ENCODE measurements around the gene FER.

FER gene

GRCh38 chr5:109246395-109246794 lies 498.7 kb downstream of the FER start:
- Histone ChIP-seq H3K4me1 (ENCODE audit: control insufficient read depth, low read length) (no peaks in the 10 kb centered on the region), H3K4me3 (ENCODE audit: low read length) (no peak overlapping the region), H3K27me3 (ENCODE audit: control insufficient read depth, low read length) (no peaks in the 10 kb centered on the region), H3K9me3 (ENCODE audit: control insufficient read depth, insufficient read depth, low read length) (peaks cover 13% of the 10 kb centered on the region), H4K20me1 (ENCODE audit: control insufficient read depth, insufficient read depth, low read depth, low read length) (no peaks in the 10 kb centered on the region), H3K27ac (ENCODE audit: low read depth, low read length) (no peak overlapping the region), H3K4me2 (ENCODE audit: low read length) (no peak overlapping the region), H3K79me2 (ENCODE audit: control insufficient read depth, low read length) (no peaks in the 10 kb centered on the region), H3K36me3 (ENCODE audit: control insufficient read depth, low read length) (no peaks in the 10 kb centered on the region), H3K9me2 (replicated peaks; ENCODE audit: control insufficient read depth, low read length) (no peaks in the 10 kb centered on the region), H3F3A (ENCODE audit: control insufficient read depth, insufficient read depth) (no peaks in the 10 kb centered on the region)
- TF ChIP-seq CTCF (IDR thresholded peaks at IDR 0.05; ENCODE audit: low read depth, low read length, poor library complexity, severe bottlenecking) (no peak), EZH2phosphoT487 (IDR thresholded peaks at IDR 0.05; ENCODE audit: borderline replicate concordance, low read length) (no peak)
